ENCODE data around the gene DHRSX.
"Not testable (repeated sequence)": the region's sequence is repeated elsewhere in the genome, so short reads cannot be mapped to it uniquely, and the experiment has no call there.

Gene DHRSX

GRCh38 chrX:2226182-2226581 lies 274.6 kb downstream of the DHRSX start:
- no peak for DNase-seq

- no peak for DNase-seq
Observed at GRCh38 chrX:2224597-2225235, 276.1 kb downstream of the DHRSX start.

- no peak for DNase-seq
Observed at GRCh38 chrX:2224161-2224560, 276.6 kb downstream of the DHRSX start.

GRCh38 chrX:2220829-2221567 lies 279.8 kb downstream of the DHRSX start:
- DNase-seq, result no peak

- DNase-seq, result no peak
Observed at GRCh38 chrX:2220296-2220695, 280.5 kb downstream of the DHRSX start.

- DNase-seq, result not testable (repeated sequence)
Observed at GRCh38 chrX:2214138-2214823, 286.5 kb downstream of the DHRSX start.

GRCh38 chrX:2211667-2212066 lies 289.1 kb downstream of the DHRSX start:
- not testable (repeated sequence) for DNase-seq

- DNase-seq, result no peak
Observed at GRCh38 chrX:2193273-2193592, 307.5 kb downstream of the DHRSX start.

GRCh38 chrX:2192584-2193272 lies 308.0 kb downstream of the DHRSX start:
- DNase-seq, result no peak

- DNase-seq, result no peak
Observed at GRCh38 chrX:2188840-2189239, 311.9 kb downstream of the DHRSX start.

GRCh38 chrX:2188330-2188792 lies 312.4 kb downstream of the DHRSX start:
- DNase-seq, result no peak

GRCh38 chrX:2187352-2188115 lies 313.2 kb downstream of the DHRSX start:
- DNase-seq, result no peak

GRCh38 chrX:2185341-2186082 lies 315.3 kb downstream of the DHRSX start:
- no peak for DNase-seq

GRCh38 chrX:2184089-2184488 lies 316.7 kb downstream of the DHRSX start:
- DNase-seq, result no peak

GRCh38 chrX:2183193-2183725 lies 317.5 kb downstream of the DHRSX start:
- DNase-seq, result no peak

- DNase-seq, result no peak
Observed at GRCh38 chrX:2177541-2177940, 323.2 kb downstream of the DHRSX start.

- DNase-seq, result no peak
Observed at GRCh38 chrX:2176733-2177132, 324.0 kb downstream of the DHRSX start.

- DNase-seq, result no peak
Observed at GRCh38 chrX:2176274-2176673, 324.5 kb downstream of the DHRSX start.

- DNase-seq, result no peak
Observed at GRCh38 chrX:2172359-2172758, 328.4 kb downstream of the DHRSX start.

Data from amygdala (tissue), 56 donors.